ENCODE measurements around the gene FAM114A1.

FAM114A1 gene

DNA sequence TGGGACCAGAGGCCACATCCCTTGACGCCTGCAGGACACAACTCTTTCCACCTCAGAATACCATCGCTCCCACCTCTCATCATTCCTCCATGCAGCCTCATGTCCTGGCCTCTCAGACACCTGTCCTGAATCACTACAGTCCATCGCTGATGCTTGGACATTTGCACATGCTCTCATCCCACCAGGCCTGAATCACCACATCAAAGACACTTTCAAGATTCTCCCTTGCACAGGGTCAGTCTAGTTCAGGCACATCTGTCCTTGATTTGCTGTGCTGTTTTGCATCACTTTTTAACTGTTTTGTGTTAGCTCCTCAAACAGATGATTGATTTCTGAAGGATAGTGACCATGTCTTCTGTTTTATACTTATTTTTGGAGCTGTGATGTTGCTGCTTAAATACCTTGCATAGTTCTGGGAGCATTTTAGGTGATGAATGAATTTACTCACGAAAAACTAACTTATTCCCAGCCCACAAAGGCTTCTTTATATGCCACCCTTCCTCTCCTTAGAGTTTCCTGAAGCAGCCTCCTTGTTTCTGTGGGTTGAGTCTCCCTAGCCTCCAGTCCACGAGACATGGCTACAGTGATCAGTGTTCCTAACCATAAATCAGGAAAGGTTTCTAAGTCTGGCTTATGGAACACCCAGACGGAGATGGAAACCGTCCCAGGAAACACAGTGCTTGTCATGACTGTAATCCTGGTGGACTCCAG is 2.6 kb downstream of the FAM114A1 start:
- H3K27ac ChIP-seq: no peak overlapping the region
- TF ChIP-seq CTCF (conservative IDR thresholded peaks at IDR 0.05) (no peak), ZFX (IDR thresholded peaks at IDR 0.05) (no peak)

DNA sequence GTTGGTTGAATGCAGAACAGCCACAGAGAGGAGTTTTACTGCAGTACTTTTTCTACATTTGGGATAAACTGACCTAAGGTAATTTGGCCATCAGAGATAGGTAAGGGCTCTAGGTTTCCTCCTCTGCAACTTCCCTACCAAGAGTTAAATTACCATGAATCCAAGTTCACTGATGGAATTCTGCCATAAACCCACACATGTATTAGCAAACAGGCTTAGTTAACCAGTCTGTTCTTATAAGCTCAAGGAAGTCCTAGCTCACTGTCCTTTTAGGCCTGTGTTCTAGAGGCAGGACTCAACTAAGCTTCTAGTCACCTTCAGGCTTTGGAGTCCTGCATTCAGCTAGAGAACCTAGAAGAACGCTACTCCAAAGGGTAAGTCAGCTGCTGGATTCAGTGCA is 4.0 kb downstream of the FAM114A1 start:
- TF ChIP-seq ZFX (IDR thresholded peaks at IDR 0.05): no peak
- TF ChIP-seq CTCF (conservative IDR thresholded peaks at IDR 0.05): no peak
- H3K27ac ChIP-seq: peak overlapping the region; percentile 48; the same call in 1 of the 2 replicates

DNA sequence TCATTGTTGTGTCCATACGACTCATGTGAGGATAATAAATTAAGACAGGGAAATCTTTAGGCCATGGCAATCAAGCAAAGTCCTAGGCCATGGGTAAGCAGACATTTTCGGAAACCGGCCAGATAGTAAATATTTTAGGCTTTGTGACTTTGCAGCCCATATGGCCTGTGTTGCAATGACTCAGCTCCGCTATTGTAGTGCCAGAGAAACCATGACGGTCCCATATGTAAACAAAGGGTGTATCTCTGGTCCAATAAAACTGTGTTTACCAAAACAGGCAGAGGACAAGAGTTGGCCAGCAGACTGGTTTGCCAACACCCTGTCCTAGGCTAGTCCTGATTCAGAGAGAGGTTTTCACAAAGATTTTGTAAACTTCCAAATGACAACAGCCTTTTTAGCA is 5.0 kb downstream of the FAM114A1 start:
- TF ChIP-seq ZFX (IDR thresholded peaks at IDR 0.05) (no peak), CTCF (conservative IDR thresholded peaks at IDR 0.05) (no peak)
- H3K27ac ChIP-seq: peak overlapping the region; percentile 54; the same call in 1 of the 2 replicates

GRCh38 chr4:38873290-38873944 is 5.8 kb downstream of the FAM114A1 start:
- TF ChIP-seq CTCF (conservative IDR thresholded peaks at IDR 0.05) (no peak), ZFX (IDR thresholded peaks at IDR 0.05) (no peak)
- peak overlapping the region; percentile 82 for H3K27ac ChIP-seq

DNA sequence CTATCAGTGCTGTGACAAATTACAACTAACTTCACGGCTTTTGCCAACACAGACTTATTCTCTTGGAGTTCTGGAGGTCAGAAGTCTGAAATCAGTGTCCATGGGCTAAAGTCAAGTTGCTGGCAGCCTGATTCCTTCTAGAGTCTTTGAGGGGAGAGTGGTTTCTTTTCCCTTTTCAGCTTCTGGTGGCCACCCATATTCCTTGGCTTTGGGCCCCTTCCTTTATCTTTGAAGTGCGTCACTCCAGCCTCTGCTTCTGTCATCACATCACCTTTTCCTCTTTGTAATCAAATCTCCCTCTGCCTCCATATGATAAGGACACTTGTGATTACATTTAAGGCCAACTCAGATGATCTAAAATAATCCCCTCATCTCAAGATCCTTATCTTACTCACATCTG is 9.0 kb downstream of the FAM114A1 start:
- no peak overlapping the region for H3K27ac ChIP-seq

DNA sequence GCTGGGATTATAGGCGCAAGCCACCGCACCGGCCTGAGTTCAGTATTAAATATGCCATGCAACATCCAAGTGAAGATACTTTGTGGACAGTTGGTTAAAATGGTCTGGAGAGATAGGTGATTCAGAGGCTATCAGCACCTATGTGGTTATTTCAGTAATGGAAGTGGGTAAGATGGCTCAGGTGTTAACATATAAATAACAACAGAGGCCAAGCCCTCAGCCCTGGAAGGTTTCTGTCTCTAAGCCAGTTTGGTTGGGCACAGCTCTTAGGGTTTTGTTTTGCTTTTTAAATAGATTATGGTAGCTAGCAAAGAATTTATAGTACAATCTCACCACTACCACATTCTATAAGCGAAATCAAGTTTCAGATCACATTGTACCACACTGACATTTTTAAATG is 16.6 kb downstream of the FAM114A1 start:
- TF ChIP-seq ZFX (IDR thresholded peaks at IDR 0.05) (no peak), CTCF (conservative IDR thresholded peaks at IDR 0.05) (no peak)
- no peak overlapping the region for H3K27ac ChIP-seq

More for the DNA sequence above, 9.0 kb downstream of the FAM114A1 start:
- TF ChIP-seq CTCF (conservative IDR thresholded peaks at IDR 0.05) (no peak), ZFX (IDR thresholded peaks at IDR 0.05) (no peak)

DNA sequence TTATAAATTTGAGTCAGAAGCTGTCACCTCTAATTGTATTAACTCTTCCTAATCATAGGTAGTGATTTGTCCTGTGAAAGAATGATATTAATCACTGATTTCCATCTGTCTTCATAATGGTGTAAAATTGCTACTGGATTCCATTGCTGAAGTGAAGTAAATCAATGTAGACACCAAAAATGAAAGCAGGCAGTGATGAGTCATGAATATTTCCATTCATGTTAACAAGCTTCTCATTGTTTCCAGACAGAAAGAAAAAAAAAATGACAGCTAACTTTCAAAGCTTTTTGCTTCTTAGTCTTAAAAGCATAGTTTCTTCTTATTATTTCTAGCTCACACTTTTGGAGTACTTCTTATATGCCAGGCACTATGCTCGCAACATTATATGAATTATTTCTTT is 21.5 kb downstream of the FAM114A1 start:
- no peak overlapping the region for H3K27ac ChIP-seq
- no peak for TF ChIP-seq ZFX (IDR thresholded peaks at IDR 0.05)
- no peak for TF ChIP-seq CTCF (conservative IDR thresholded peaks at IDR 0.05)
